Effector memory CD8-positive, alpha-beta T cell (primary cell): Measurements from ENCODE around the gene SFXN1.
"Not testable (repeated sequence)": the region's sequence is repeated elsewhere in the genome, so short reads cannot be mapped to it uniquely, and the experiment has no call there.

Experiments
- ATAC-seq: fragments of 150-1000 bp; cut with Tn5 transposase; replicated peaks from 2 replicates; pipeline ENCODE4 v1.10.0; 2021; ENCODE audit warnings: mild to moderate bottlenecking, moderate library complexity
- DNase-seq, 3 experiments: peaks; one replicate each; pipeline ENCODE4 v3.0.0; 2021
- H3K27ac Mint-ChIP-seq, 2 donors: one replicate each; pipeline ENCODE4 v1.8.0; 2022; ENCODE audit warnings: mild to moderate bottlenecking in 2 of 2, mixed read lengths in 2 of 2, moderate library complexity in 2 of 2
- H3K27me3 Mint-ChIP-seq, 2 donors: one replicate each; pipeline ENCODE4 v1.8.0; 2022; ENCODE audit warnings: mixed read lengths in 2 of 2
- H3K36me3 Mint-ChIP-seq: one replicate; pipeline ENCODE4 v1.8.0; 2022; ENCODE audit warnings: mild to moderate bottlenecking, moderate library complexity, mixed read lengths; ENCODE audit not compliant: insufficient read depth
- H3K4me1 Mint-ChIP-seq, 2 donors: one replicate each; pipeline ENCODE4 v1.8.0; 2022; ENCODE audit warnings: low read depth in 2 of 2, mixed read lengths in 2 of 2
- H3K4me3 Mint-ChIP-seq, 2 donors: one replicate each; pipeline ENCODE4 v1.8.0; 2022; ENCODE audit warnings: mild to moderate bottlenecking in 2 of 2, mixed read lengths in 2 of 2, moderate library complexity in 2 of 2
- H3K9me3 Mint-ChIP-seq, 2 donors: one replicate each; pipeline ENCODE4 v1.8.0; 2022; ENCODE audit warnings: mixed read lengths in 2 of 2
- total RNA-seq, 9 experiments: gene quantifications; one replicate each; lab custom pipeline; 2026; lab: John Stamatoyannopoulos, UW

The SFXN1 gene
- total RNA-seq, result 54.7 to 911 (median 215) reads per million in 9 experiments

- peak; percentile 73 for ATAC-seq
- peaks cover 20% of the 10 kb centered on the region for H3K36me3 Mint-ChIP-seq
Measured at GRCh38 chr5:175478384-175479124, at the start of gene SFXN1. TSS of gene SFXN1 (plus strand) at chr5:175478560. CDS start at chr5:175492104, 13,544 bp downstream.

GRCh38 chr5:175434800-175435199 is 43.6 kb upstream of the SFXN1 start:
- Mint-ChIP-seq H3K9me3 (no peaks in the 10 kb centered on the region), H3K27me3 (peaks cover 25 to 54% of the 10 kb centered on the region in 2 donors), H3K4me1 (no peaks in the 10 kb centered on the region), H3K27ac (no peak overlapping the region), H3K4me3 (no peak overlapping the region), H3K36me3 (no peaks in the 10 kb centered on the region)
- DNase-seq (no peak), ATAC-seq (no peak)

More at GRCh38 chr5:175478384-175479124, at the start of gene SFXN1:
- H3K27ac Mint-ChIP-seq, result peak within 1 kb of the TSS; percentile 86 to 94
- H3K9me3 Mint-ChIP-seq, result no peaks in the 10 kb centered on the region
- H3K4me1 Mint-ChIP-seq, result peaks cover 34 to 47% of the 10 kb centered on the region in 2 donors
- peaks cover 7 to 12% of the 10 kb centered on the region in 2 donors for H3K27me3 Mint-ChIP-seq
- peak; percentile 57 to 71 (median 69) for DNase-seq
- peak within 1 kb of the TSS; percentile 97 for H3K4me3 Mint-ChIP-seq

- Mint-ChIP-seq H3K4me3 (no peak overlapping the region), H3K4me1 (no peaks in the 10 kb centered on the region), H3K9me3 (no peaks in the 10 kb centered on the region), H3K27me3 (peaks cover 34 to 54% of the 10 kb centered on the region in 2 donors), H3K36me3 (no peaks in the 10 kb centered on the region), H3K27ac (no peak overlapping the region)
- no peak for ATAC-seq
- DNase-seq, result no peak
Measured at GRCh38 chr5:175436359-175436758, 42.0 kb upstream of the SFXN1 start.

- Mint-ChIP-seq H3K4me3 (no peak overlapping the region), H3K27ac (no peak overlapping the region), H3K4me1 (no peaks in the 10 kb centered on the region), H3K27me3 (peaks cover 54 to 71% of the 10 kb centered on the region in 2 donors), H3K36me3 (no peaks in the 10 kb centered on the region), H3K9me3 (no peaks in the 10 kb centered on the region)
- ATAC-seq, result no peak
- no peak for DNase-seq
Measured at GRCh38 chr5:175438234-175438857, 40.0 kb upstream of the SFXN1 start.

GRCh38 chr5:175443514-175444059 is 34.8 kb upstream of the SFXN1 start:
- H3K4me3 Mint-ChIP-seq, result no peak overlapping the region

GRCh38 chr5:175444060-175444904 is 34.1 kb upstream of the SFXN1 start, which contains the start of gene DRD1:
TSS of gene DRD1 (minus strand) at chr5:175444182. CDS start at chr5:175443099, 1,083 bp downstream.
- DNase-seq (peak; percentile 6 to 10 (median 10)), ATAC-seq (peak; percentile 65)
- Mint-ChIP-seq H3K4me3 (peak within 1 kb of the TSS; percentile 63 to 69), H3K9me3 (no peaks in the 10 kb centered on the region), H3K4me1 (peaks cover 5% of the 10 kb centered on the region in 2 donors), H3K36me3 (no peaks in the 10 kb centered on the region), H3K27me3 (peaks cover 68 to 76% of the 10 kb centered on the region in 2 donors), H3K27ac (no peak within 1 kb of the TSS)

More at GRCh38 chr5:175443514-175444059, 34.8 kb upstream of the SFXN1 start:
- H3K36me3 Mint-ChIP-seq, result no peaks in the 10 kb centered on the region
- H3K4me1 Mint-ChIP-seq, result peaks cover 5% of the 10 kb centered on the region in 2 donors
- H3K9me3 Mint-ChIP-seq, result no peaks in the 10 kb centered on the region
- H3K27me3 Mint-ChIP-seq, result peaks cover 68 to 73% of the 10 kb centered on the region in 2 donors
- no peak for DNase-seq
- H3K27ac Mint-ChIP-seq, result no peak overlapping the region
- ATAC-seq, result no peak

GRCh38 chr5:175444905-175445456 is 33.4 kb upstream of the SFXN1 start:
- Mint-ChIP-seq H3K27ac (no peak overlapping the region), H3K9me3 (no peaks in the 10 kb centered on the region), H3K4me3 (peak overlapping the region; percentile 63 to 69), H3K27me3 (peaks cover 72 to 75% of the 10 kb centered on the region in 2 donors), H3K4me1 (peaks cover 5% of the 10 kb centered on the region in 2 donors), H3K36me3 (no peaks in the 10 kb centered on the region)
- DNase-seq (no peak), ATAC-seq (no peak)

- H3K4me1 Mint-ChIP-seq, ATAC-seq: not testable (repeated sequence)
- peaks cover 77 to 83% of the 10 kb centered on the region in 2 donors for H3K27me3 Mint-ChIP-seq
Measured at GRCh38 chr5:175446378-175446777, 32.0 kb upstream of the SFXN1 start.

GRCh38 chr5:175447571-175447970 is 30.8 kb upstream of the SFXN1 start:
- DNase-seq (no peak), ATAC-seq (no peak)
- Mint-ChIP-seq H3K4me1 (peaks cover 5% of the 10 kb centered on the region in 2 donors), H3K4me3 (no peak overlapping the region), H3K9me3 (no peaks in the 10 kb centered on the region), H3K27ac (no peak overlapping the region), H3K27me3 (peaks cover 77 to 81% of the 10 kb centered on the region in 2 donors), H3K36me3 (peaks cover 2% of the 10 kb centered on the region)

More at GRCh38 chr5:175446378-175446777, 32.0 kb upstream of the SFXN1 start:
- not testable (repeated sequence) for H3K27ac Mint-ChIP-seq, H3K36me3 Mint-ChIP-seq, H3K9me3 Mint-ChIP-seq, DNase-seq, H3K4me3 Mint-ChIP-seq

GRCh38 chr5:175448276-175448675 is 30.1 kb upstream of the SFXN1 start:
- Mint-ChIP-seq H3K27me3 (peaks cover 77 to 81% of the 10 kb centered on the region in 2 donors), H3K4me3 (no peak overlapping the region), H3K9me3 (no peaks in the 10 kb centered on the region), H3K36me3 (peaks cover 2% of the 10 kb centered on the region), H3K4me1 (peaks cover 5% of the 10 kb centered on the region in 2 donors), H3K27ac (no peak overlapping the region)
- DNase-seq, result no peak
- ATAC-seq, result no peak

- Mint-ChIP-seq H3K36me3 (peaks cover 2% of the 10 kb centered on the region), H3K27ac (no peak overlapping the region), H3K4me1 (no peaks in the 10 kb centered on the region), H3K9me3 (no peaks in the 10 kb centered on the region), H3K27me3 (peaks cover 82 to 89% of the 10 kb centered on the region in 2 donors), H3K4me3 (no peak overlapping the region)
- ATAC-seq, result no peak
- no peak for DNase-seq
Measured at GRCh38 chr5:175452166-175452565, 26.2 kb upstream of the SFXN1 start.

- not testable (repeated sequence) for ATAC-seq, H3K36me3 Mint-ChIP-seq, H3K4me3 Mint-ChIP-seq, H3K9me3 Mint-ChIP-seq, H3K4me1 Mint-ChIP-seq, DNase-seq, H3K27ac Mint-ChIP-seq
- H3K27me3 Mint-ChIP-seq, result peaks cover 64 to 86% of the 10 kb centered on the region in 2 donors
Measured at GRCh38 chr5:175454338-175454737, 24.0 kb upstream of the SFXN1 start.
